Measurements from ENCODE around the gene CPLANE1.

The CPLANE1 gene

DNA sequence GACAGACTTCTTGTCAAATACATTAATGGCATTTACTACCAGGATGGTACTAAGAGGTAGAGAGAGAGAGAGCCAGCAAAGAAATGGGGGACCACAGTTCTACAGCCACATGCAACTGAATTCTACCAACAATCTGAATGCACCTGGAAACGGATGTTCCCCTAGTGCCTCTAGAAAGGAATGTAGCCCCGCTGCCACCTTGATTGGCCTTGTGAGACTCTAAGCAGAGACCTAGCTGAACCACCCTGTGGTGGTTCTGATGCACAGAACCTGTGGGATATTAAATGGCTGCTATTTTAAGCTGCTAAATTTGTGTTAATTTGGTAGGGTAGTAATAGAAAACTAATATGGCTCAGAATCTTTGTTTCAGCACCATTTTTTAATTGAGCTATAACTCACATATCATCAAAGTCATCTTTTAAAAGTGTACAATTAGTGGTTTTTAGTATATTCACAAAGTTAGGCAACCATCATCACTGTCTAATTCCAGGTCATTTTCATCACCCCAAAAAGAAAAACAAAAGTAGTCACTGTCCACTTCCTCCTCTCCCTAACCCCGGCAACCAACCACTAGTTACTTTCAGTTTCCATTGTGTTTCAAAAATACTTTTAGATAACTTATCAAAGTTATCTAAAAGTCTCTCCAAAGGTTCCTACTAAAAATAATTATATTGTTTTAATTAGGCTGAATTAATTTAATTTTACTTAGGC lies 51.7 kb downstream of the CPLANE1 start:
- no peak for TF ChIP-seq JUND (IDR thresholded peaks at IDR 0.05; ENCODE audit: low read depth)
- in situ Hi-C loops (cut with HindIII; ENCODE audit: low pct_unique_long_range_greater_than_20kb, low sequenced_read_pairs): no loop called here

DNA sequence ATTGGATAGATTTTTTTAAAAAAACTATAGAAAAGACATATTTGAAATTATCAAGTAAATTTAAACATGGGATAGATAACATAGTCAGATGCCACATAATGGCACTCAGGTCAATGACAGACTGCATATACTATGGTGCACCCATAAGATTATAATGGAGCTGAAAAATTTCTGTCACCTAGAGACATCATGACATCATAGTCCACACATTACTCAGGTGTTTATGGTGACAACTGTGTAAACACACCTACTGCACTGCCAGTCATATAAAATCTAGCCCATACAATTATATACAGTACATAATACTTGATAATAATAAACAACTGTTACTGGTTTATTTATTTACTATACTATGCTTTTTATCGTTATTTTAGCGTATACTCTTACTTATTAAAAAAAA lies 58.6 kb downstream of the CPLANE1 start:
- DNase-seq (ENCODE audit: low read depth in 1 of 2, low spot score in 1 of 2): no peak
- TF ChIP-seq JUND (IDR thresholded peaks at IDR 0.05; ENCODE audit: low read depth): no peak
- in situ Hi-C loops (cut with HindIII; ENCODE audit: low pct_unique_long_range_greater_than_20kb, low sequenced_read_pairs): no loop called here

More for the DNA sequence above, 51.7 kb downstream of the CPLANE1 start:
- DNase-seq (ENCODE audit: low read depth in 1 of 2, low spot score in 1 of 2): no peak

DNA sequence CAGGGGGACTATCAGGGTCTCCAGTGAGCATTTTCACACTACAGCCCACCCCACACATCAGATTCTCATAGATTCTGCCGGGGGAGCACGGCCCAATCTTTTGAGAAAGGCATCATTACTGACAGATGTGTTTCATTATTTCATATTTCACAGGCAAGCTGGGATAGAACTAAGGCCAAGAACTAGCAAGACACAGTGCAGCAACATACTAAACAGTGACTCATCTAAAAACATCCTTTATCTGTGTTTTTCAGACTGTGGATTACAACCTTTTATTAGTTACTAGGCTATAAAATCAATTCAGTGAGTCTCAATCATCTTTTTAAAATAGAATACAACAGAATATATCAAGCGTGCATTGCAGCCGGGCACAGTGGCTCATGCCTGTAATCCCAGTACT lies 59.8 kb downstream of the CPLANE1 start:
- DNase-seq (ENCODE audit: low read depth in 1 of 2, low spot score in 1 of 2): no peak
- TF ChIP-seq JUND (IDR thresholded peaks at IDR 0.05; ENCODE audit: low read depth): no peak
- in situ Hi-C loops (cut with HindIII; ENCODE audit: low pct_unique_long_range_greater_than_20kb, low sequenced_read_pairs): no loop called here

DNA sequence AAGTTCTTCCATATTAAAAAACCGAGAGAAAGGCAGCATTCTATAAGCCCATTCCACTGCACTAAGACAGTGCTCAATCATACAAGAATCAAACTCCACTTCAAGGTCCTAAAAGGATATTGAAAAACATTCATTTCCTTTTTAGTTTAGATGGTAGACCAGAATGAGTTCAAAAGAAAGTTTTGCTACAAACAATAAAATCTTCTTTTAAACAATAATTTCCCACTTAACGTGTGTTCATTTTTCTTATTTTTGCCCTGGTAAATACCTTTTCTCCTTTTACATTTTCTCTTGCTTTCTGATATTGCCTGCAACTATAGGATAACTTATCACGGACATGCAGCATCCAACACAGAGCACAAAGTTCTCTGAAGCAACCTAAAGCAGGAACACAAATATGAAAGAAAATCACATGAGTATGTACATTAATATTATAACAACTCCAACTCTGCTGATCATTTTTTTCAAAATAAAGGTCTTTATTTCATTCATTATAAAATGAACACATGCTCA lies 61.7 kb downstream of the CPLANE1 start:
- in situ Hi-C loops (cut with HindIII; ENCODE audit: low pct_unique_long_range_greater_than_20kb, low sequenced_read_pairs): no loop called here
- no peak for TF ChIP-seq JUND (IDR thresholded peaks at IDR 0.05; ENCODE audit: low read depth)
- DNase-seq (ENCODE audit: low read depth in 1 of 2, low spot score in 1 of 2): no peak

- in situ Hi-C loops (cut with HindIII; ENCODE audit: low pct_unique_long_range_greater_than_20kb, low sequenced_read_pairs): no loop called here
- TF ChIP-seq JUND (IDR thresholded peaks at IDR 0.05; ENCODE audit: low read depth): no peak
- DNase-seq (ENCODE audit: low read depth in 1 of 2, low spot score in 1 of 2): no peak
Observed at GRCh38 chr5:37184748-37185364, 64.3 kb downstream of the CPLANE1 start.

DNA sequence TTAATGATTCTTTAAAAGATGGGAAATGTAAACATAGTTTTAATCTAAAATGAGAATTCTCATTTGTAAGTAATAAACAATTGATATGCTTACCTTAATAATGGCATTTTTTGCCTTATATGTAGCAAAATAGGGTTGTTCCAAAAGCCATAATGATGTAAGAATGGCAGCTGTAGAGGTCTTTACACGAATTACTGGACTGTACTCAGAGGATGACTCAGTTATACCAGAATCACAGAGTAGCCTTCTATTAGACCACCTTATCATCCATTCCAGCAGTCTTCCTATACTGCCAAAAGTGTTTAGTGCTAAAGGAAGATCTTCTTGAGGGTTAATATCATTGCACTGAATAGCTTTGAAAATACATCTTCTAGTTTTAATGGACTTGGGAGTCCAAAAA lies 66.5 kb downstream of the CPLANE1 start:
- TF ChIP-seq JUND (IDR thresholded peaks at IDR 0.05; ENCODE audit: low read depth): no peak
- no peak for DNase-seq (ENCODE audit: low read depth in 1 of 2, low spot score in 1 of 2)
- in situ Hi-C loops (cut with HindIII; ENCODE audit: low pct_unique_long_range_greater_than_20kb, low sequenced_read_pairs): no loop called here

GRCh38 chr5:37174928-37175327 lies 74.2 kb downstream of the CPLANE1 start:
- no peak for DNase-seq (ENCODE audit: low read depth in 1 of 2, low spot score in 1 of 2)
- no peak for TF ChIP-seq JUND (IDR thresholded peaks at IDR 0.05; ENCODE audit: low read depth)
- in situ Hi-C loops (cut with HindIII; ENCODE audit: low pct_unique_long_range_greater_than_20kb, low sequenced_read_pairs): no loop called here

DNA sequence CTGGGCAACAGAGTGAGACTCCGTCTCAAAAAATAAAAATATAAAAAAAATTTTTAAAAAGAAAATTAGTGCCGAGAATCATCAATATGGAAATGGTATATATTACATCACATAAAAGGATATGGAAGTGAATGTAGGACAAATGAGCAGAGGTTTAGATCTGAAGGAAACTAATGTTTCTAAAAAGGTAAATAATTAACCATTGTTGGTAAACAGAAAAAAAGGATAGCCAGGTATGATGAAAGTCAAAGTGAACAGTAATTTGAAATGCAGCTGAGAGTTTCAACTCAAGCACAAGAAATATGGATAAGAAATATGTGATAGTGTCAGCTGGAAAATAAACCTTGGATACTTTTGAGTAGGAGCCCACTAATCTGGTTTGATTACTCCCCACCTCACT lies 76.2 kb downstream of the CPLANE1 start:
- DNase-seq (ENCODE audit: low read depth in 1 of 2, low spot score in 1 of 2): no peak
- in situ Hi-C loops (cut with HindIII; ENCODE audit: low pct_unique_long_range_greater_than_20kb, low sequenced_read_pairs): no loop called here
- TF ChIP-seq JUND (IDR thresholded peaks at IDR 0.05; ENCODE audit: low read depth): no peak

GRCh38 chr5:37170856-37171255 lies 78.3 kb downstream of the CPLANE1 start:
- no peak for DNase-seq (ENCODE audit: low read depth in 1 of 2, low spot score in 1 of 2)
- no peak for TF ChIP-seq JUND (IDR thresholded peaks at IDR 0.05; ENCODE audit: low read depth)
- in situ Hi-C loops (cut with HindIII; ENCODE audit: low pct_unique_long_range_greater_than_20kb, low sequenced_read_pairs): no loop called here

GRCh38 chr5:37166197-37166596 lies 83.0 kb downstream of the CPLANE1 start:
- in situ Hi-C loops (cut with HindIII; ENCODE audit: low pct_unique_long_range_greater_than_20kb, low sequenced_read_pairs): no loop called here
- no peak for TF ChIP-seq JUND (IDR thresholded peaks at IDR 0.05; ENCODE audit: low read depth)
- no peak for DNase-seq (ENCODE audit: low read depth in 1 of 2, low spot score in 1 of 2)

DNA sequence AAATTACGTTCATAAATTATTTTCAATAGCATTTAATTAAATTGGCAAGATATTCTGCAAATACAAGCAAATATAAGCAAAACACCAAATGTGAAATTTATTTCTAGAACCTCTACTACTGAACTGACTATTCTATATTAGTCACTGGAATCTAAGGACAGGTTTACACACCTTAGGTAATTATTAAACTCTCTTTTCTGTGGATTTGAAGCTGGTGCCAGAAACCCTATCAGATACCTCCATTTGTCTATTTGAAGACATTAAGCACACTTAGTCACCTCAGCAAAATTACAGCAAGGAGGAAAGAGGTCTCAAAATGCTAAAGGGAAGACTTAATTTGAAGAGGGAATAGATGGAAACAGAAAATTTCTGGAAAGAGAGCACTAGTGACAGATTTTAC lies 83.4 kb downstream of the CPLANE1 start:
- no peak for TF ChIP-seq JUND (IDR thresholded peaks at IDR 0.05; ENCODE audit: low read depth)
- in situ Hi-C loops (cut with HindIII; ENCODE audit: low pct_unique_long_range_greater_than_20kb, low sequenced_read_pairs): no loop called here
- DNase-seq (ENCODE audit: low read depth in 1 of 2, low spot score in 1 of 2): no peak

GRCh38 chr5:37153661-37154060 lies 95.5 kb downstream of the CPLANE1 start:
- in situ Hi-C loops (cut with HindIII; ENCODE audit: low pct_unique_long_range_greater_than_20kb, low sequenced_read_pairs): no loop called here
- DNase-seq (ENCODE audit: low read depth in 1 of 2, low spot score in 1 of 2): no peak
- no peak for TF ChIP-seq JUND (IDR thresholded peaks at IDR 0.05; ENCODE audit: low read depth)

DNA sequence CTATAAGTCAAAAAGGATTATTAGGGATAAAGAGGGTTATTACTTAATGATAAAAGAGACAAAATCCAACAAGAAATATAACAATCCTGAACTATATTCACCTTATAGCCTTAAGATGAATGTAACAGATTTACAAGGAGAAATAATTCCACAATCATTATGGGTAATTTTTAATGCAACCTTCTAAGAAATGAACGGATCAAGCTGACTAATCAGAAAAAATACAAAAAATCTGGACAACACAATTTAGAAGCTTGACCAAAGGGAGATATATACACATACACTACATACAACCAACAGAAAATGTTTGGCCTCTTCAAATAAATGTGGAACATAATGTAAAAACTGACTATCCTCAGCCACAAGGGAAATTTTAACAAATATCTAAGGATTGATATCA lies 102.3 kb downstream of the CPLANE1 start:
- no peak for DNase-seq (ENCODE audit: low read depth in 1 of 2, low spot score in 1 of 2)
- in situ Hi-C loops (cut with HindIII; ENCODE audit: low pct_unique_long_range_greater_than_20kb, low sequenced_read_pairs): no loop called here
- no peak for TF ChIP-seq JUND (IDR thresholded peaks at IDR 0.05; ENCODE audit: low read depth)

All from T47D (cell line).